Measurements from ENCODE around the gene DACT2. TPM values are rescaled to one million over a fixed set of nuclear protein-coding genes. Genes with fewer than 3 reads are reported as not detected.
A peak's percentile ranks its signal among the peaks of the same experiment; 100 is the strongest.

The DACT2 gene
- total RNA-seq, 1 donor from 2014 or later = 0.36 TPM

GRCh38 chr6:168349718-168350210 lies 30.2 kb upstream of the DACT2 start:
- Histone ChIP-seq H3K9ac (no peak overlapping the region), H3K4me1 (no peaks in the 10 kb centered on the region), H4K20me1 (ENCODE audit: low read depth) (no peaks in the 10 kb centered on the region), H3K4me2 (no peak overlapping the region), H3K27me3 (no peaks in the 10 kb centered on the region), H3K9me3 (ENCODE audit: low read depth) (no peaks in the 10 kb centered on the region), H3K27ac (no peak overlapping the region), H3K4me3 (no peak overlapping the region), H3K36me3 (no peaks in the 10 kb centered on the region), H3F3A (ENCODE audit: low read depth) (no peaks in the 10 kb centered on the region), H2AFZ (replicated peaks) (no peak overlapping the region), H3K79me2 (ENCODE audit: low read depth) (no peaks in the 10 kb centered on the region)
- no peaks in the 10 kb centered on the region for H3K36me3 Mint-ChIP-seq
- H3K4me3 Mint-ChIP-seq = no peak overlapping the region
- H3K27ac Mint-ChIP-seq = no peak overlapping the region
- no peak for TF ChIP-seq EZH2phosphoT487 (IDR thresholded peaks at IDR 0.05)
- TF ChIP-seq CTCF (IDR thresholded peaks at IDR 0.05) = no peak
- no peak for TF ChIP-seq EZH2 (IDR thresholded peaks at IDR 0.05)
- peaks cover 7% of the 10 kb centered on the region for H3K9me3 Mint-ChIP-seq
- no peak for DNase-seq (ENCODE audit: low spot score)
- peaks cover 6% of the 10 kb centered on the region for H3K4me1 Mint-ChIP-seq
- H3K27me3 Mint-ChIP-seq (ENCODE audit: insufficient read depth, low read depth) = peaks cover 3% of the 10 kb centered on the region

GRCh38 chr6:168348186-168348585 lies 28.6 kb upstream of the DACT2 start:
- TF ChIP-seq EZH2phosphoT487 (IDR thresholded peaks at IDR 0.05) = no peak
- no peak for TF ChIP-seq CTCF (IDR thresholded peaks at IDR 0.05)
- TF ChIP-seq EZH2 (IDR thresholded peaks at IDR 0.05) = no peak
- Histone ChIP-seq H3K36me3 (no peaks in the 10 kb centered on the region), H3K4me3 (no peak overlapping the region), H3K9ac (no peak overlapping the region), H3K27ac (no peak overlapping the region), H3K4me2 (no peak overlapping the region), H3F3A (ENCODE audit: low read depth) (no peaks in the 10 kb centered on the region), H3K79me2 (ENCODE audit: low read depth) (no peaks in the 10 kb centered on the region), H2AFZ (replicated peaks) (no peak overlapping the region), H3K27me3 (no peaks in the 10 kb centered on the region), H3K9me3 (ENCODE audit: low read depth) (no peaks in the 10 kb centered on the region), H3K4me1 (no peaks in the 10 kb centered on the region), H4K20me1 (ENCODE audit: low read depth) (no peaks in the 10 kb centered on the region)
- no peak for DNase-seq (ENCODE audit: low spot score)
- Mint-ChIP-seq H3K36me3 (no peaks in the 10 kb centered on the region), H3K27me3 (ENCODE audit: insufficient read depth, low read depth) (peaks cover 4% of the 10 kb centered on the region), H3K4me3 (no peak overlapping the region), H3K27ac (peak overlapping the region; percentile 47), H3K9me3 (peaks cover 7% of the 10 kb centered on the region), H3K4me1 (peaks cover 14% of the 10 kb centered on the region)

- TF ChIP-seq CTCF (IDR thresholded peaks at IDR 0.05) = no peak
- TF ChIP-seq EZH2phosphoT487 (IDR thresholded peaks at IDR 0.05) = no peak
- no peak for TF ChIP-seq EZH2 (IDR thresholded peaks at IDR 0.05)
- Mint-ChIP-seq H3K9me3 (peaks cover 7% of the 10 kb centered on the region), H3K36me3 (no peaks in the 10 kb centered on the region), H3K27ac (no peak overlapping the region), H3K27me3 (ENCODE audit: insufficient read depth, low read depth) (peaks cover 5% of the 10 kb centered on the region), H3K4me3 (no peak overlapping the region), H3K4me1 (peaks cover 14% of the 10 kb centered on the region)
- no peaks in the 10 kb centered on the region for H3K4me1 ChIP-seq
- no peaks in the 10 kb centered on the region for H3K36me3 ChIP-seq
- no peaks in the 10 kb centered on the region for H4K20me1 ChIP-seq (ENCODE audit: low read depth)
- no peak for DNase-seq (ENCODE audit: low spot score)
- no peaks in the 10 kb centered on the region for H3K9me3 ChIP-seq (ENCODE audit: low read depth)
- no peak overlapping the region for H2AFZ ChIP-seq (replicated peaks)
- no peaks in the 10 kb centered on the region for H3K27me3 ChIP-seq
- no peak overlapping the region for H3K4me3 ChIP-seq
- no peaks in the 10 kb centered on the region for H3K79me2 ChIP-seq (ENCODE audit: low read depth)
- H3F3A ChIP-seq (ENCODE audit: low read depth) = no peaks in the 10 kb centered on the region
- H3K27ac ChIP-seq = no peak overlapping the region
- no peak overlapping the region for H3K4me2 ChIP-seq
- H3K9ac ChIP-seq = no peak overlapping the region
Observed at GRCh38 chr6:168347615-168348014, 28.0 kb upstream of the DACT2 start.

Data from neural progenitor cell (in vitro differentiated cells).